ENCODE results near the gene OPCML.

DNA sequence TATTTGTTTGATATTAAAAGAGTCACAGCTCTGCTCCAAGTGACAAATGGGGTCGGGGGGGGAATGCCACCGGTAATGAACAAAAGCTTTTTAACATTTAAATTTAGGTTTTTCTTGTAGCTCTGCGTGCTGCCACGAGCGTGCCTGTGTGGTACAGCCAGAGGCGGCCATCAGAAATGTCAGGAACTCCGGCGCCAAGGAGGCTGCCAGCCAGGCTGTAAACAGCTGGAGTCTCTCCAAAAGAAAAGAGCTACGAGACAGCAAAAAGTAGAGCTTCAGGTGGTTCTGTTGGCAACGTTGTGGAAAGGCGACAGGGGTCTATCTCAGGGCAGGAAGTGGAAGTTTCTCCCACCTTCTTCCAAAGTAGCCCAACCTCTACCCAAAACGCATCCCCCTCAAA lies 532.8 kb downstream of the OPCML start:
- TF ChIP-seq CTCF (conservative IDR thresholded peaks at IDR 0.05 in 1 of 2, IDR thresholded peaks at IDR 0.05 in 1 of 2; ENCODE audit: low read depth in 1 of 2, low read length in 2 of 2) (no peak), EZH2 (IDR thresholded peaks at IDR 0.05; ENCODE audit: low read length, missing control alignments) (no peak)
